ENCODE measurements around the gene DTL.

- TF ChIP-seq CTCF (IDR thresholded peaks at IDR 0.05 in 2 of 3, conservative IDR thresholded peaks at IDR 0.05 in 1 of 3; ENCODE audit: borderline replicate concordance in 1 of 3, insufficient read depth in 1 of 3, low read depth in 2 of 3, low read length in 2 of 3) (no peak), EZH2 (IDR thresholded peaks at IDR 0.05) (no peak), POLR2A (IDR thresholded peaks at IDR 0.05; ENCODE audit: borderline replicate concordance, extremely low read depth, insufficient read depth, insufficient read length) (no peak), RAD21 (IDR thresholded peaks at IDR 0.05; ENCODE audit: low read depth) (no peak), EGR1 (IDR thresholded peaks at IDR 0.05; ENCODE audit: low read depth) (no peak), YY1 (IDR thresholded peaks at IDR 0.05; ENCODE audit: extremely low read depth, insufficient replicate concordance, low read depth, low read length) (no peak)
These were observed 90.1 kb downstream of the DTL start for GRCh38 chr1:212125654-212126053.

Data from HCT116 (cell line).